Loucy (cell line): Measurements from ENCODE around the gene RFXAP.
"Not testable (repeated sequence)": the region's sequence is repeated elsewhere in the genome, so short reads cannot be mapped to it uniquely, and the experiment has no call there.

Experiments
- H2AFZ ChIP-seq: fragments of 200-600 bp; sonication (generic); 2 replicates; pipeline ENCODE4 v1.6.0; 2016; ENCODE audit warnings: antibody characterized with exemption, mild to moderate bottlenecking, low read length, moderate library complexity
- H3F3A ChIP-seq: fragments of 200-600 bp; 2 replicates; pipeline ENCODE4 v1.6.0; 2016; ENCODE audit warnings: antibody characterized with exemption, low read depth, mild to moderate bottlenecking
- H3K27me3 ChIP-seq: fragments of 200-600 bp; sonication (generic); 2 replicates; pipeline ENCODE4 v1.6.1; 2014; ENCODE audit warnings: low read length, mild to moderate bottlenecking; ENCODE audit not compliant: insufficient read depth, poor library complexity, severe bottlenecking
- H3K36me3 ChIP-seq: fragments of 200-600 bp; sonication (generic); 2 replicates; pipeline ENCODE4 v1.6.1; 2016; ENCODE audit warnings: low read length; ENCODE audit not compliant: insufficient read depth
- H3K4me1 ChIP-seq: fragments of 200-600 bp; sonication (generic); 2 replicates; pipeline ENCODE4 v1.5.1; 2014; ENCODE audit warnings: low read length, mild to moderate bottlenecking; ENCODE audit not compliant: insufficient read depth, poor library complexity, severe bottlenecking
- H3K4me2 ChIP-seq: fragments of 200-600 bp; sonication (generic); 2 replicates; pipeline ENCODE4 v1.6.0; 2014; ENCODE audit warnings: antibody characterized with exemption, low read length, low read depth, mild to moderate bottlenecking; ENCODE audit not compliant: poor library complexity, severe bottlenecking
- H3K4me3 ChIP-seq: fragments of 200-600 bp; sonication (generic); 2 replicates; pipeline ENCODE4 v1.5.1; 2014; ENCODE audit warnings: low read length, mild to moderate bottlenecking, mixed read lengths; ENCODE audit not compliant: poor library complexity, severe bottlenecking
- H3K79me2 ChIP-seq: fragments of 200-600 bp; sonication (generic); 2 replicates; pipeline ENCODE4 v1.6.1; 2014; ENCODE audit warnings: low read length; ENCODE audit not compliant: insufficient read depth
- H3K9ac ChIP-seq: fragments of 200-600 bp; sonication (generic); 2 replicates; pipeline ENCODE4 v1.6.0; 2014; ENCODE audit warnings: mild to moderate bottlenecking, low read depth, low read length, moderate library complexity; ENCODE audit not compliant: poor library complexity, severe bottlenecking
- H3K9me2 ChIP-seq: fragments of 200-600 bp; sonication (generic); replicated peaks from 2 replicates; pipeline ENCODE4 v1.6.1; 2016; ENCODE audit warnings: low read depth, low read length, mixed read lengths
- H3K9me3 ChIP-seq: fragments of 200-600 bp; sonication (generic); 2 replicates; pipeline ENCODE4 v1.6.1; 2014; ENCODE audit warnings: mild to moderate bottlenecking, antibody characterized with exemption, low read length, low read depth; ENCODE audit not compliant: insufficient read depth
- H4K20me1 ChIP-seq: fragments of 200-600 bp; sonication (generic); 2 replicates; pipeline ENCODE4 v1.6.0; 2014; ENCODE audit warnings: antibody characterized with exemption, low read length, mild to moderate bottlenecking; ENCODE audit not compliant: insufficient read depth, poor library complexity, severe bottlenecking
- CTCF ChIP-seq: fragments of 200-600 bp; sonication (generic); conservative IDR thresholded peaks from 2 replicates; pipeline ENCODE4 v1.5.1; 2014; ENCODE audit warnings: mild to moderate bottlenecking, antibody characterized with exemption, low read length
- EZH2phosphoT487 ChIP-seq: fragments of 200-600 bp; IDR thresholded peaks from 2 replicates; pipeline ENCODE4 v1.6.1; 2018; ENCODE audit warnings: antibody characterized with exemption, mild to moderate bottlenecking, moderate library complexity, borderline replicate concordance

The RFXAP gene

GRCh38 chr13:36778083-36778671, 40.8 kb upstream of the RFXAP start:
- Histone ChIP-seq H3K9me3 (no peaks in the 10 kb centered on the region), H3F3A (no peaks in the 10 kb centered on the region), H3K4me2 (no peak overlapping the region), H3K4me1 (no peaks in the 10 kb centered on the region), H3K9me2 (no peaks in the 10 kb centered on the region), H3K36me3 (no peaks in the 10 kb centered on the region), H4K20me1 (no peaks in the 10 kb centered on the region), H2AFZ (no peak overlapping the region), H3K27me3 (no peaks in the 10 kb centered on the region), H3K79me2 (no peaks in the 10 kb centered on the region), H3K4me3 (no peak overlapping the region), H3K9ac (no peak overlapping the region)
- no peak for TF ChIP-seq CTCF
- no peak for TF ChIP-seq EZH2phosphoT487

GRCh38 chr13:36783890-36784289, 35.1 kb upstream of the RFXAP start:
- Histone ChIP-seq H3K36me3 (no peaks in the 10 kb centered on the region), H3K9ac (no peak overlapping the region), H3K4me3 (no peak overlapping the region), H3K4me1 (peaks cover 12% of the 10 kb centered on the region), H3K9me2 (no peaks in the 10 kb centered on the region), H3K79me2 (no peaks in the 10 kb centered on the region), H3K27me3 (no peaks in the 10 kb centered on the region), H4K20me1 (no peaks in the 10 kb centered on the region), H3K4me2 (no peak overlapping the region), H3F3A (no peaks in the 10 kb centered on the region), H2AFZ (no peak overlapping the region), H3K9me3 (no peaks in the 10 kb centered on the region)
- TF ChIP-seq EZH2phosphoT487 = no peak
- no peak for TF ChIP-seq CTCF

GRCh38 chr13:36786175-36786574, 32.8 kb upstream of the RFXAP start:
- H3K4me1 ChIP-seq = peaks cover 12% of the 10 kb centered on the region
- H3K36me3 ChIP-seq, H3K9me2 ChIP-seq, H3K4me3 ChIP-seq, H3K4me2 ChIP-seq, H3K9ac ChIP-seq, H4K20me1 ChIP-seq, H2AFZ ChIP-seq, H3K9me3 ChIP-seq, H3F3A ChIP-seq, H3K27me3 ChIP-seq, H3K79me2 ChIP-seq: not testable (repeated sequence)

- no peak for TF ChIP-seq EZH2phosphoT487
- no peak for TF ChIP-seq CTCF
- no peak overlapping the region for H3K9ac ChIP-seq
- no peaks in the 10 kb centered on the region for H3K9me2 ChIP-seq
- H4K20me1 ChIP-seq = no peaks in the 10 kb centered on the region
- H3K36me3 ChIP-seq = no peaks in the 10 kb centered on the region
- no peak overlapping the region for H3K4me3 ChIP-seq
- no peaks in the 10 kb centered on the region for H3K9me3 ChIP-seq
- H3K27me3 ChIP-seq = no peaks in the 10 kb centered on the region
- no peaks in the 10 kb centered on the region for H3F3A ChIP-seq
- H3K4me2 ChIP-seq = peak overlapping the region; percentile 15
- H3K4me1 ChIP-seq = peaks cover 12% of the 10 kb centered on the region
- no peaks in the 10 kb centered on the region for H3K79me2 ChIP-seq
- H2AFZ ChIP-seq = peak overlapping the region; percentile 69; the same call in 1 of the 2 replicates
Observed at GRCh38 chr13:36787181-36787580, 31.8 kb upstream of the RFXAP start.
